Heart left ventricle (tissue), 16 donors: ENCODE measurements around the gene SETD6. TPM values are rescaled to one million over a fixed set of nuclear protein-coding genes. Genes with fewer than 3 reads are reported as not detected.
A peak's percentile ranks its signal among the peaks of the same experiment; 100 is the strongest.

Experiments used
- ATAC-seq, 4 donors: fragments of 200-7000 bp; cut with Tn5 transposase; one replicate each; pipeline ENCODE4 v1.9.1; 2020 to 2022; ENCODE audit warnings: moderate library complexity in 4 of 4, mild to moderate bottlenecking in 3 of 4, moderate number of reproducible peaks in 1 of 4
- DNase-seq, 5 donors: peaks; one replicate each; pipeline ENCODE4 v3.0.0-alpha.2; 2020
- H3K27ac ChIP-seq, 12 donors: fragments of 200-600 bp; sonication (generic) in 4 of 12; one replicate each; pipeline versions ENCODE4 v1.5.0 to v1.8.0; 2016 to 2022; ENCODE audit warnings: mild to moderate bottlenecking in 2 of 12
- H3K27me3 ChIP-seq, 9 donors: fragments of 200-600 bp; sonication (generic) in 2 of 9; one replicate each; pipeline versions ENCODE4 v1.5.1 to v1.8.0; 2016 to 2022; ENCODE audit warnings: mild to moderate bottlenecking in 3 of 9
- H3K36me3 ChIP-seq, 9 donors: fragments of 200-600 bp; sonication (generic) in 2 of 9; one replicate each; pipeline versions ENCODE4 v1.5.0 to v1.8.0; 2018 to 2022; ENCODE audit warnings: mild to moderate bottlenecking in 2 of 9
- H3K4me1 ChIP-seq, 12 donors: fragments of 200-600 bp; sonication (generic) in 4 of 12; one replicate each; pipeline versions ENCODE4 v1.5.0 to v1.8.0; 2016 to 2022; ENCODE audit warnings: mild to moderate bottlenecking in 3 of 12
- H3K4me3 ChIP-seq, 12 donors: fragments of 200-600 bp; sonication (generic) in 4 of 12; one replicate each; pipeline versions ENCODE4 v1.5.0 to v1.8.0; 2017 to 2022; ENCODE audit warnings: mild to moderate bottlenecking in 9 of 12, moderate library complexity in 4 of 12
- H3K9me3 ChIP-seq, 12 donors: fragments of 200-600 bp; sonication (generic) in 4 of 12; one replicate each; pipeline versions ENCODE4 v1.5.0 to v1.8.0; 2016 to 2022; ENCODE audit warnings: mild to moderate bottlenecking in 1 of 12
- CTCF ChIP-seq, 12 donors: fragments of 200-600 bp; sonication (generic) in 4 of 12; IDR thresholded peaks; one replicate each; pipeline versions ENCODE4 v1.5.0 to v1.8.0; 2018 to 2022; ENCODE audit warnings: antibody characterized with exemption in 12 of 12, mild to moderate bottlenecking in 5 of 12
- POLR2A ChIP-seq, 2 donors: fragments of 450-650 bp; IDR thresholded peaks; one replicate each; pipeline ENCODE4 v1.6.1; 2017; ENCODE audit warnings: antibody characterized with exemption in 2 of 2, mild to moderate bottlenecking in 2 of 2, moderate library complexity in 2 of 2
- WGBS, 4 donors: extraction: QIAGEN DNeasy Blood & Tissue Kit in 2 of 4; methylation state at CpG; one replicate each; pipeline versions ENCODE4 v1.1.5 to v1.1.7; 2013 to 2018; 5-methylcytosine and 5-hydroxymethylcytosine counted together
- intact Hi-C, 10 donors: fragments of 100-400 bp; cut with DNase I; formaldehyde crosslinking; loops; one replicate each; pipeline versions ENCODE4 v1.11.1 to v1.14.2; 2022
- polyA plus RNA-seq, 2 donors: library from polyadenylated mRNA; stranded (reverse); fragments of 200-250 nt; gene quantifications; one replicate each; pipeline ENCODE4 v1.2.3, GENCODE V29; 2013
- total RNA-seq, 9 donors: library from RNA; depleted of rRNA in 2 of 9; stranded (reverse); fragments of >200 nt in 2 of 9; fragmentation: NEBNext Ultra II Directional in 3 of 9; extraction: Animal tissue kit (Norgen Biotek cat#: 25700) in 3 of 9; gene quantifications; one replicate each; pipeline versions ENCODE4 v1.1.0 to v1.2.4, GENCODE V29; 2016 to 2023
- donor health status: ischemic (EF 13 %, LVEDD 7.1; RV severe dilation, severe dysfunction).
- donor health status: healthy with polysubstance abuse.
- donor health status: DM: no; HTN: yes; CAD: no.
- donor health status: DM: no; HTN: no; CAD: no.
- donor health status: ischemic (EF 25% LVEDD 6.9; RV normal size, moderate dysfunction).
- donor health status: ischemic (EF 25% LVEDD 5.7; RV mildly dilated, moderate dysfunction).
- donor health status: healthy.
- donor health status: DM: yes; HTN: yes; CAD: no.
- donor health status: ischemic (EF 35%, LVEDD 5.7; RV mildly dilated, moderate dysfunction).
- donor health status: nonischemic (EF 11% LVEDD 7.7; RV severe dilation, severe dysfunction).
- donor health status: DM: yes; HTN: yes; CAD: no.
- donor health status: PGD.
- donor health status: ischemic (EF 29% LVEDD 5.4; RV normal size, mild dysfunction).
- donor health status: nonischemic (EF 23%, LVEDD 6.1; RV moderate dilation, normal function).

Gene SETD6
- total and polyA plus RNA-seq, 11 donors = 10.1 to 18.0 (median 14.3) TPM

- DNase-seq (peak in 1 of 5 donors; percentile 15), ATAC-seq (no peak)
- Histone ChIP-seq H3K4me1 (peaks cover 3 to 85% (median 48%) of the 10 kb centered on the region in 12 donors), H3K4me3 (no peak overlapping the region), H3K9me3 (no peaks in the 10 kb centered on the region), H3K36me3 (peaks cover 0 to 5% (median 0%) of the 10 kb centered on the region in 9 donors), H3K27ac (peak overlapping the region in 10 of 12 donors; percentile 5 to 60 (median 54)), H3K27me3 (no peaks in the 10 kb centered on the region)
- intact Hi-C loops = loop anchor here in 3 of 10 donors (5.0 to 10.0 kb wide), 4 partner anchors 74 to 457 kb away; partner anchors contain the start of genes MMP15 (in 2 of the 3), CFAP20 (in 1 of the 3) and CSNK2A2 (in 1 of the 3)
- TF ChIP-seq CTCF (IDR thresholded peaks at IDR 0.05) (no peak), POLR2A (IDR thresholded peaks at IDR 0.05) (no peak)
- 77 to 92% (median 91%) methylated on average over 11 of the region's 11 CpGs for WGBS, 4 donors
These were observed 34.0 kb upstream of the SETD6 start for GRCh38 chr16:58481226-58481869.

GRCh38 chr16:58481931-58482330 lies 33.4 kb upstream of the SETD6 start:
- intact Hi-C loops = loop anchor here in 4 of 10 donors (2.0 to 10.0 kb wide), 5 partner anchors 13 to 457 kb away; partner anchors contain the start of genes MMP15 (in 2 of the 4), CFAP20 (in 1 of the 4) and CSNK2A2 (in 1 of the 4)

GRCh38 chr16:58485184-58485887 lies 30.0 kb upstream of the SETD6 start:
- WGBS, 4 donors = 27 to 40% (median 36%) methylated on average over 10 to 11 of the region's 11 CpGs
- DNase-seq (no peak), ATAC-seq (peak; percentile 40 to 62 (median 54))
- no peaks in the 10 kb centered on the region for H3K9me3 ChIP-seq
- no peak for TF ChIP-seq POLR2A (IDR thresholded peaks at IDR 0.05)
- TF ChIP-seq CTCF (IDR thresholded peaks at IDR 0.05) = no peak
- H3K4me3 ChIP-seq = no peak overlapping the region
- H3K27ac ChIP-seq = peak overlapping the region in 10 of 12 donors; percentile 36 to 81 (median 72)
- H3K27me3 ChIP-seq = no peaks in the 10 kb centered on the region
- intact Hi-C loops = loop anchor here in 5 of 10 donors (1.0 to 10.0 kb wide), 6 partner anchors 73 to 461 kb away; partner anchors contain the start of genes GINS3 (in 3 of the 5), MMP15 (in 2 of the 5), CFAP20 (in 1 of the 5) and CSNK2A2 (in 1 of the 5)
- H3K36me3 ChIP-seq = peaks cover 0 to 6% (median 0%) of the 10 kb centered on the region in 9 donors
- peaks cover 0 to 79% (median 49%) of the 10 kb centered on the region in 12 donors for H3K4me1 ChIP-seq

More at GRCh38 chr16:58481931-58482330, 33.4 kb upstream of the SETD6 start:
- 62 to 67% (median 62%) methylated on average over 8 of the region's 8 CpGs for WGBS, 4 donors
- DNase-seq (peak in 1 of 5 donors; percentile 38), ATAC-seq (peak; percentile 13 to 33 (median 24))
- no peak overlapping the region for H3K4me3 ChIP-seq
- peak overlapping the region in 11 of 12 donors; percentile 5 to 60 (median 53) for H3K27ac ChIP-seq
- TF ChIP-seq CTCF (IDR thresholded peaks at IDR 0.05) (no peak), POLR2A (IDR thresholded peaks at IDR 0.05) (no peak)
- H3K9me3 ChIP-seq = no peaks in the 10 kb centered on the region
- peaks cover 0 to 84% (median 48%) of the 10 kb centered on the region in 12 donors for H3K4me1 ChIP-seq
- peaks cover 0 to 5% (median 0%) of the 10 kb centered on the region in 9 donors for H3K36me3 ChIP-seq
- no peaks in the 10 kb centered on the region for H3K27me3 ChIP-seq
